Breast epithelium (tissue), 4 donors: ENCODE data around the gene KITLG. TPM values are rescaled to one million over a fixed set of nuclear protein-coding genes. Genes with fewer than 3 reads are reported as not detected.

Experiments
- DNase-seq, 2 donors: peaks; one replicate each; pipeline ENCODE4 v3.0.0-alpha.2; 2019; ENCODE audit warnings: low spot score in 2 of 2
- H3K27ac ChIP-seq, 2 donors: fragments of 200-600 bp; sonication (generic) in 1 of 2; one replicate each; pipeline ENCODE4 v1.5.1; 2016 to 2019; ENCODE audit warnings: mild to moderate bottlenecking in 1 of 2
- H3K27me3 ChIP-seq, 2 donors: fragments of 200-600 bp; sonication (generic) in 1 of 2; one replicate each; pipeline versions ENCODE4 v1.5.1 to v1.6.0; 2017 to 2019; ENCODE audit warnings: control low read depth in 1 of 2, mild to moderate bottlenecking in 1 of 2
- H3K36me3 ChIP-seq: fragments of 200-600 bp; one replicate; pipeline ENCODE4 v1.5.1; 2019
- H3K4me1 ChIP-seq, 2 donors: fragments of 200-600 bp; sonication (generic); one replicate each; pipeline ENCODE4 v1.5.1; 2016 to 2019; ENCODE audit warnings: control low read depth in 1 of 2
- H3K4me3 ChIP-seq, 3 donors: fragments of 200-600 bp; sonication (generic); 1 replicate in 2 of 3; 2 replicates in 1 of 3; pipeline ENCODE4 v1.5.1; 2016 to 2019; ENCODE audit warnings: mild to moderate bottlenecking in 3 of 3, moderate library complexity in 2 of 3
- H3K9me3 ChIP-seq, 2 donors: fragments of 200-600 bp; sonication (generic) in 1 of 2; one replicate each; pipeline ENCODE4 v1.5.1; 2016 to 2019; ENCODE audit warnings: control low read depth in 1 of 2
- POLR2A ChIP-seq: fragments of 450-650 bp; IDR thresholded peaks from one replicate; pipeline ENCODE4 v1.6.1; 2016; ENCODE audit warnings: antibody characterized with exemption, mild to moderate bottlenecking, moderate library complexity
- POLR2AphosphoS5 ChIP-seq, 3 donors: sonication (generic); formaldehyde crosslinking; IDR thresholded peaks; one replicate each; pipeline ENCODE4 v1.6.1; 2017; ENCODE audit warnings: antibody characterized with exemption in 3 of 3
- intact Hi-C: fragments of 100-400 bp; cut with DNase I; formaldehyde crosslinking; loops from one replicate; pipeline ENCODE4 v1.15.1; 2023; ENCODE audit warnings: low total_unique reads
- total RNA-seq, 3 donors: library from RNA; depleted of rRNA; stranded (reverse); fragments of >200 nt; gene quantifications; one replicate each; pipeline ENCODE4 v1.1.0, GENCODE V29; 2016
- TF ChIP-seq, protein P1 (sequence below), 3 donors: fragments of 450-650 bp; IDR thresholded peaks; one replicate each; pipeline ENCODE4 v1.5.1; 2016 to 2017; ENCODE audit warnings: antibody characterized with exemption in 3 of 3, mild to moderate bottlenecking in 3 of 3, moderate library complexity in 3 of 3

KITLG gene
- total RNA-seq, 3 donors from 2014 or later = 18.4 to 31.8 (median 26.5) TPM

DNA sequence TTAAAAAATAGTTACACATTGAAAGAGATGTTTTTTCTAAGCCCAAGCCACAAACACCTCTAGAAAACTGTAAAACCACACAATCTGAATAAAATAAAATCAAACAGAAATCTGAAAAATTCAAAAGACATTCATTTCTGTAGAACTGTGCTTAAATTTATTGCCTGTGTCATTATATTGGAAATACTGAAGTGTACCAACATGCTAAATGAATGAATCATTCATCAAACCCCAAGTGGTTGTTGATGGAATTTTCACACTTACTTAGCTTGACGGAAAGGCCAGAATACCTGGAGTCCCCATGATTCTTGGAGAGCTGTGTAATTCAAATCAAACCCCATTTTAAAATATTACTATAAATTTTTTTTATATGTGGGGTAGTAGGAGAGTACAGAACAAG lies 2.7 kb downstream of the KITLG start:
- no peaks in the 10 kb centered on the region for H3K4me1 ChIP-seq
- H3K27ac ChIP-seq = no peak overlapping the region
- no peak for TF ChIP-seq POLR2A
- TF ChIP-seq, protein P1, sequence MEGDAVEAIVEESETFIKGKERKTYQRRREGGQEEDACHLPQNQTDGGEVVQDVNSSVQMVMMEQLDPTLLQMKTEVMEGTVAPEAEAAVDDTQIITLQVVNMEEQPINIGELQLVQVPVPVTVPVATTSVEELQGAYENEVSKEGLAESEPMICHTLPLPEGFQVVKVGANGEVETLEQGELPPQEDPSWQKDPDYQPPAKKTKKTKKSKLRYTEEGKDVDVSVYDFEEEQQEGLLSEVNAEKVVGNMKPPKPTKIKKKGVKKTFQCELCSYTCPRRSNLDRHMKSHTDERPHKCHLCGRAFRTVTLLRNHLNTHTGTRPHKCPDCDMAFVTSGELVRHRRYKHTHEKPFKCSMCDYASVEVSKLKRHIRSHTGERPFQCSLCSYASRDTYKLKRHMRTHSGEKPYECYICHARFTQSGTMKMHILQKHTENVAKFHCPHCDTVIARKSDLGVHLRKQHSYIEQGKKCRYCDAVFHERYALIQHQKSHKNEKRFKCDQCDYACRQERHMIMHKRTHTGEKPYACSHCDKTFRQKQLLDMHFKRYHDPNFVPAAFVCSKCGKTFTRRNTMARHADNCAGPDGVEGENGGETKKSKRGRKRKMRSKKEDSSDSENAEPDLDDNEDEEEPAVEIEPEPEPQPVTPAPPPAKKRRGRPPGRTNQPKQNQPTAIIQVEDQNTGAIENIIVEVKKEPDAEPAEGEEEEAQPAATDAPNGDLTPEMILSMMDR (IDR thresholded peaks at IDR 0.05) = peak in 2 of 3 donors; percentile 22 to 51
- no peak for TF ChIP-seq POLR2AphosphoS5 (IDR thresholded peaks at IDR 0.05)
- H3K36me3 ChIP-seq = no peaks in the 10 kb centered on the region
- DNase-seq = no peak
- no peaks in the 10 kb centered on the region for H3K9me3 ChIP-seq
- H3K27me3 ChIP-seq = no peaks in the 10 kb centered on the region
- no peak overlapping the region for H3K4me3 ChIP-seq
- intact Hi-C loops = no loop called here

DNA sequence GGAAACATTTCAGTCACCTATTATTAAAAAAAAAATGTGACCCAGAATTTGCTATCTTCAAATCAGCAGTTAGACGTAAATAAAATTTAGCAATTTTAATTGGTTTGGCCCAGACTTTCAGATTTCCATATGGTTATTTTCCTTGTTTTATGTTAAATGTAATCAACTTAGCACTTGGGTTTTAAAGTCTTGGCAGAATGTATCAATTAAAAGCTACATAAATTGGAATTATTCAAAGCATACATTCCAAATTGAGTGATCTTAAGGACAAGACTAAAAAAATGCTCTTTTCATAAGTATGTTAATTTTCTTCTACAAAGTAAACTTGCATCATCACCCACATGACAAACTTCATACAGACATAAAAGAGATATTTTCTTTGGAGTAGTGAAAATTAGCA lies 3.4 kb downstream of the KITLG start:
- H3K27ac ChIP-seq = peak overlapping the region in 1 of 2 donors; percentile 9
- DNase-seq = no peak
- intact Hi-C loops = no loop called here
- H3K9me3 ChIP-seq = no peaks in the 10 kb centered on the region
- no peaks in the 10 kb centered on the region for H3K27me3 ChIP-seq
- no peaks in the 10 kb centered on the region for H3K4me1 ChIP-seq
- TF ChIP-seq POLR2A (no peak), POLR2AphosphoS5 (IDR thresholded peaks at IDR 0.05) (no peak)
- TF ChIP-seq, protein P1 (IDR thresholded peaks at IDR 0.05) = no peak
- H3K4me3 ChIP-seq = no peak overlapping the region
- no peaks in the 10 kb centered on the region for H3K36me3 ChIP-seq

DNA sequence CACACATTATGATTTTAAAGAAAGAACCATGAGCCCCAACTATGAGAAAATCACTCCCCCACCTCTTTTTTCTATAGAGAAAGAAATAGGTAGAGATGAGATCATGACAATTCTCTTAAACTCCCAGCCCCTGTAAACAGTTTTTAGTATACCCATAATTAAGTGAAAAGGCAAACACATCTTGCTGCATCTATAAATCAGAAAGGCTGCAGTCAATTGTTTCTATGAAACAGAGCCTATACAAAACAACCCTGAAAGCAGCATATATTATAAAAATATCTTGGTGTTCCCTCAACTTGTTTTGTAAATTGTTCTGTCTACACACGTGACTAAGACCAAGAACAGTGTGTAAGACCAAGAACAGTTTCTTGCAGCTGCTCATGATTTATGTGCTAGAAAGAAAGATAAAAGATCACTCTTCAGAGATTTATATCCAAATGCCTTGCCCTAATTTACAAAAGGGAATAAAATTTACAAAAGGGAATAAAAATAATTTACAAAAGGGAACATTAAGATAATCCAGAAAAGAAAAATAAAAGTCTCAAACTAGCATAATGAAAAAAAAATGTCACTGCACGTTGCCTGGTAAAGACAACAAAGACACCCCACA lies 4.8 kb downstream of the KITLG start:
- peak overlapping the region in 1 of 2 donors; percentile 10 for H3K27ac ChIP-seq
- no peak overlapping the region for H3K4me3 ChIP-seq
- no peak for DNase-seq
- intact Hi-C loops = no loop called here
- H3K4me1 ChIP-seq = no peaks in the 10 kb centered on the region
- no peaks in the 10 kb centered on the region for H3K27me3 ChIP-seq
- no peaks in the 10 kb centered on the region for H3K9me3 ChIP-seq
- TF ChIP-seq POLR2A (no peak), POLR2AphosphoS5 (IDR thresholded peaks at IDR 0.05) (no peak)
- TF ChIP-seq, protein P1 (IDR thresholded peaks at IDR 0.05) = no peak
- no peaks in the 10 kb centered on the region for H3K36me3 ChIP-seq

DNA sequence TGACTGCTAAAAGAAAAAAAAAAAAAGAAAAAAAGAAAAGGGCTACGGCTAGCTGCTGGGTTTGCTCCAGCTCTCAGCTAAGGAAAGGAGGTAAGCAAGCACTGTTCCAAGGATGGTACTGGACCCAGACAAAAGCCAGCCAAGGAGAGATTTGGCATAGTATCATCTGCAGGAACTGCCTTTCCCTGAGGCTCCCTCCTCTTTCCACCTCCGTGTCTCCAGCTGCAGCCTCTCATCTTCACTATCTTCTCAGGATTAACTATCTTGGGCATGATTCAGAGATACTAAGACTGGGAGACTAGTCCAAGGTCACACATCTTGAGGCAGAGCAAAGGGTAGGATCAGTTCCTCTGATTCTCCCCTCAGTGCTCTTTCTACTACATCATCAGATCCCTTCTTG lies 6.0 kb downstream of the KITLG start:
- H3K4me3 ChIP-seq = peak overlapping the region in 1 of 3 donors; percentile 43
- peak overlapping the region; percentile 14 to 68 for H3K27ac ChIP-seq
- H3K4me1 ChIP-seq = no peaks in the 10 kb centered on the region
- H3K9me3 ChIP-seq = no peaks in the 10 kb centered on the region
- no peak for DNase-seq
- H3K27me3 ChIP-seq = no peaks in the 10 kb centered on the region
- TF ChIP-seq, protein P1 (IDR thresholded peaks at IDR 0.05) = no peak
- TF ChIP-seq POLR2AphosphoS5 (IDR thresholded peaks at IDR 0.05) = no peak
- TF ChIP-seq POLR2A = no peak
- H3K36me3 ChIP-seq = no peaks in the 10 kb centered on the region
- intact Hi-C loops = no loop called here

DNA sequence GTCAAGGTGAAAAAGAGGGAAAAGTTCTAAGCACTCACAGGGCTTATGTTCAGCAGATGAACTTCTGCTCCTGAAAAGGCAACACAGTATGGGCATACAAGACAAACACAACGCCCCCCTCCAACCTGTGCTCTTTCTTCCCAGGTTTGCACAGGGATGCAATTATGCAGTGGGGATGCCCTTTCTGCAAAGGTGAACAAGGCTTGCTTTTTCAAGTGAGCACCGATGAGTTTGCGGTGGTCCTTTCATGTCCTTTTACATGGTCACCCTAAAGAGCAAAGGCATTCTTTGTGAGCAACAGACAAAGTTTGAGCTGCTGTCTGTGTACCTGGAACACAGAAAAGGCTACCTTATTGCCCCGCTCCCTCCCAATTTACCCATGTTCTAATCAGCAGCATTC lies 6.7 kb downstream of the KITLG start:
- Histone ChIP-seq H3K36me3 (no peaks in the 10 kb centered on the region), H3K9me3 (no peaks in the 10 kb centered on the region), H3K27me3 (no peaks in the 10 kb centered on the region), H3K27ac (peak overlapping the region; percentile 9 to 44), H3K4me1 (no peaks in the 10 kb centered on the region), H3K4me3 (no peak overlapping the region)
- TF ChIP-seq POLR2AphosphoS5 (IDR thresholded peaks at IDR 0.05) (no peak), POLR2A (no peak)
- TF ChIP-seq, protein P1 (IDR thresholded peaks at IDR 0.05) = no peak
- intact Hi-C loops = no loop called here
- DNase-seq = no peak
